Hepatocyte (in vitro differentiated cells): ENCODE measurements around the gene GLIPR2. TPM values are rescaled to one million over a fixed set of nuclear protein-coding genes. Genes with fewer than 3 reads are reported as not detected.

Experiments
- DNase-seq: peaks from one replicate; pipeline ENCODE4 v3.0.0-alpha.2; 2016; ENCODE audit warnings: low spot score
- H2AFZ ChIP-seq: fragments of 200-600 bp; sonication (generic); 2 replicates; pipeline ENCODE4 v1.6.0; 2016; ENCODE audit warnings: antibody characterized with exemption, mild to moderate bottlenecking
- H3K27ac ChIP-seq: fragments of 200-600 bp; sonication (generic); 2 replicates; pipeline ENCODE4 v1.5.1; 2016; ENCODE audit warnings: mild to moderate bottlenecking
- H3K27me3 ChIP-seq: fragments of 200-600 bp; sonication (generic); 2 replicates; pipeline ENCODE4 v1.6.1; 2016
- H3K36me3 ChIP-seq: fragments of 200-600 bp; sonication (generic); replicated peaks from 2 replicates; pipeline ENCODE4 v1.5.1; 2016; ENCODE audit warnings: low read depth; ENCODE audit not compliant: insufficient read depth
- H3K4me1 ChIP-seq: fragments of 200-600 bp; sonication (generic); 2 replicates; pipeline ENCODE4 v1.5.1; 2016; ENCODE audit warnings: mild to moderate bottlenecking, moderate library complexity; ENCODE audit not compliant: insufficient read depth
- H3K4me2 ChIP-seq: fragments of 200-600 bp; sonication (generic); 2 replicates; pipeline ENCODE4 v1.6.0; 2016
- H3K4me3 ChIP-seq: fragments of 200-600 bp; sonication (generic); 2 replicates; pipeline ENCODE4 v1.5.1; 2016; ENCODE audit warnings: mild to moderate bottlenecking
- H3K79me2 ChIP-seq: fragments of 200-600 bp; sonication (generic); 2 replicates; pipeline ENCODE4 v1.6.0; 2017; ENCODE audit warnings: mild to moderate bottlenecking
- H3K9me2 ChIP-seq: fragments of 200-600 bp; sonication (generic); replicated peaks from 2 replicates; pipeline ENCODE4 v1.6.0; 2017; ENCODE audit warnings: mild to moderate bottlenecking; ENCODE audit not compliant: insufficient read depth
- H3K9me3 ChIP-seq: fragments of 200-600 bp; sonication (generic); 2 replicates; pipeline ENCODE4 v1.5.1; 2016; ENCODE audit warnings: low read depth, mild to moderate bottlenecking
- H4K20me1 ChIP-seq: fragments of 200-600 bp; sonication (generic); 2 replicates; pipeline ENCODE4 v1.6.0; 2016; ENCODE audit warnings: mild to moderate bottlenecking; ENCODE audit not compliant: insufficient read depth, poor library complexity, severe bottlenecking
- CTCF ChIP-seq: fragments of 200-600 bp; sonication (generic); IDR thresholded peaks from 2 replicates; pipeline ENCODE4 v1.5.1; 2016; ENCODE audit warnings: antibody characterized with exemption, mild to moderate bottlenecking; ENCODE audit not compliant: poor library complexity
- EZH2 ChIP-seq: fragments of 200-600 bp; sonication (generic); IDR thresholded peaks from 2 replicates; pipeline ENCODE4 v1.6.1; 2016; ENCODE audit warnings: antibody characterized with exemption, mild to moderate bottlenecking, borderline replicate concordance
- EZH2phosphoT487 ChIP-seq: fragments of 200-600 bp; sonication (generic); IDR thresholded peaks from one replicate; pipeline ENCODE4 v1.6.1; 2018; ENCODE audit warnings: antibody characterized with exemption, mild to moderate bottlenecking, low read depth, moderate library complexity; ENCODE audit not compliant: unreplicated experiment, severe bottlenecking
- whole genome bisulfite sequencing: methylation state at CpG from one replicate; pipeline ENCODE4 v1.1.6; 2016; ENCODE audit warnings: low lambda C conversion rate; ENCODE audit errors: missing lambda C conversion rate; 5-methylcytosine and 5-hydroxymethylcytosine counted together
- polyA plus RNA-seq: library from polyadenylated mRNA; unstranded; fragments of >200 nt; fragmentation: Nextera tagmentation; extraction: Ambion mirVana; gene quantifications from 2 replicates; pipeline ENCODE4 v1.2.1, GENCODE V29; 2016
- total RNA-seq: library from RNA; depleted of rRNA; stranded (reverse); fragments of >200 nt; gene quantifications from 2 replicates; pipeline ENCODE4 v1.2.3, GENCODE V29; 2014

The GLIPR2 gene
- total and polyA plus RNA-seq, 2 experiments from 2014 or later = 12.6 to 14.1 TPM

GRCh38 chr9:36099718-36100117 lies 36.8 kb upstream of the GLIPR2 start:
- Histone ChIP-seq H3K9me2 (no peaks in the 10 kb centered on the region), H3K4me1 (peaks cover 4% of the 10 kb centered on the region), H3K36me3 (no peaks in the 10 kb centered on the region), H3K9me3 (no peaks in the 10 kb centered on the region), H3K79me2 (no peaks in the 10 kb centered on the region), H3K27me3 (no peaks in the 10 kb centered on the region), H3K27ac (no peak overlapping the region), H3K4me3 (no peak overlapping the region), H4K20me1 (no peaks in the 10 kb centered on the region), H3K4me2 (no peak overlapping the region), H2AFZ (no peak overlapping the region)
- 79% methylated on average over 1 of the region's 1 CpG for WGBS
- no peak for DNase-seq
- no peak for TF ChIP-seq EZH2
- TF ChIP-seq CTCF = no peak
- TF ChIP-seq EZH2phosphoT487 = no peak

- no peak overlapping the region for H3K4me2 ChIP-seq
- WGBS = 57% methylated on average over 3 of the region's 3 CpGs
Observed at GRCh38 chr9:36100532-36100931, 36.0 kb upstream of the GLIPR2 start.

GRCh38 chr9:36101916-36102741 lies 34.4 kb upstream of the GLIPR2 start:
- Histone ChIP-seq H3K9me2 (no peaks in the 10 kb centered on the region), H3K4me3 (no peak overlapping the region), H3K4me2 (no peak overlapping the region), H3K4me1 (peaks cover 4% of the 10 kb centered on the region), H3K27me3 (no peaks in the 10 kb centered on the region), H2AFZ (no peak overlapping the region), H3K9me3 (no peaks in the 10 kb centered on the region), H3K79me2 (no peaks in the 10 kb centered on the region), H3K36me3 (no peaks in the 10 kb centered on the region), H3K27ac (peak overlapping the region; percentile 62), H4K20me1 (no peaks in the 10 kb centered on the region)
- WGBS = 59% methylated on average over 4 of the region's 4 CpGs
- peak; percentile 59 for DNase-seq
- no peak for TF ChIP-seq EZH2phosphoT487
- no peak for TF ChIP-seq CTCF
- no peak for TF ChIP-seq EZH2

More at GRCh38 chr9:36100532-36100931, 36.0 kb upstream of the GLIPR2 start:
- TF ChIP-seq EZH2phosphoT487 = no peak
- peaks cover 4% of the 10 kb centered on the region for H3K4me1 ChIP-seq
- no peak overlapping the region for H3K27ac ChIP-seq
- no peak overlapping the region for H3K4me3 ChIP-seq
- H2AFZ ChIP-seq = no peak overlapping the region
- H4K20me1 ChIP-seq = no peaks in the 10 kb centered on the region
- DNase-seq = no peak
- no peaks in the 10 kb centered on the region for H3K36me3 ChIP-seq
- H3K9me2 ChIP-seq = no peaks in the 10 kb centered on the region
- H3K79me2 ChIP-seq = no peaks in the 10 kb centered on the region
- H3K27me3 ChIP-seq = no peaks in the 10 kb centered on the region
- H3K9me3 ChIP-seq = no peaks in the 10 kb centered on the region

- H3K4me1 ChIP-seq = peaks cover 4% of the 10 kb centered on the region
- DNase-seq = peak; percentile 80
- TF ChIP-seq EZH2 = no peak
- TF ChIP-seq CTCF = peak; percentile 62
- no peak for TF ChIP-seq EZH2phosphoT487
- 85% methylated on average over 10 of the region's 10 CpGs for WGBS
- no peaks in the 10 kb centered on the region for H3K79me2 ChIP-seq
- H3K9me3 ChIP-seq = no peaks in the 10 kb centered on the region
- H3K27me3 ChIP-seq = no peaks in the 10 kb centered on the region
- no peaks in the 10 kb centered on the region for H3K36me3 ChIP-seq
- no peak overlapping the region for H3K4me2 ChIP-seq
- no peaks in the 10 kb centered on the region for H3K9me2 ChIP-seq
- H2AFZ ChIP-seq = peak overlapping the region; percentile 3
- H4K20me1 ChIP-seq = no peaks in the 10 kb centered on the region
- no peak overlapping the region for H3K4me3 ChIP-seq
- peak overlapping the region; percentile 54 for H3K27ac ChIP-seq
Observed at GRCh38 chr9:36102742-36103495, 33.6 kb upstream of the GLIPR2 start.
